Measurements from ENCODE around the gene PLK5.
A peak's percentile ranks its signal among the peaks of the same experiment; 100 is the strongest.

The PLK5 gene

GRCh38 chr19:1555487-1556389 is 31.9 kb downstream of the PLK5 start:
- no peak for DNase-seq (ENCODE audit: low spot score)

- DNase-seq (ENCODE audit: low spot score): no peak
These were observed 32.7 kb downstream of the PLK5 start for GRCh38 chr19:1556390-1557070.

DNA sequence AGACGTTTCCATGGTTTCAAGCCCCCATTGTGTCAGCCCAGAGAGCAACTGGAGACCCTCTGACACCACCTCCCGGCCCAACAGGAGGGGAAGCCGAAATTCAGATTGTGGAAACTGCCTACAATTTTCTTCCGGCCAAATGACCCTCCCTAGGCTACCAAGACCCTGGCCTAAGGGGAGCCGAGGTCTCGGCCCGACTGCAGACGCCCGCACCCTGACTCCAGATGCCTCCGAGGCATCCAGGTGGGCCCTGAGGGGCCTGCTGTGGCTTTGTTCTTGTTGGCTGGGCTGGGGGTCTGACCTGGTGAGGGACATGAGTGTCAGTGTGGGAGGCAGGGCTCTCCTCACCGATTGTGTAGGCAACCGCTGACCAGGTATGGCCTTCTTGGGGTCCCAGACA is 34.7 kb downstream of the PLK5 start:
- no peak for DNase-seq (ENCODE audit: low spot score)

- no peak for DNase-seq (ENCODE audit: low spot score)
These were observed 36.5 kb downstream of the PLK5 start for GRCh38 chr19:1560286-1560882.

GRCh38 chr19:1561236-1561842 is 37.5 kb downstream of the PLK5 start:
- DNase-seq (ENCODE audit: low spot score): no peak

GRCh38 chr19:1563251-1563650 is 39.4 kb downstream of the PLK5 start:
- DNase-seq (ENCODE audit: low spot score): no peak

DNA sequence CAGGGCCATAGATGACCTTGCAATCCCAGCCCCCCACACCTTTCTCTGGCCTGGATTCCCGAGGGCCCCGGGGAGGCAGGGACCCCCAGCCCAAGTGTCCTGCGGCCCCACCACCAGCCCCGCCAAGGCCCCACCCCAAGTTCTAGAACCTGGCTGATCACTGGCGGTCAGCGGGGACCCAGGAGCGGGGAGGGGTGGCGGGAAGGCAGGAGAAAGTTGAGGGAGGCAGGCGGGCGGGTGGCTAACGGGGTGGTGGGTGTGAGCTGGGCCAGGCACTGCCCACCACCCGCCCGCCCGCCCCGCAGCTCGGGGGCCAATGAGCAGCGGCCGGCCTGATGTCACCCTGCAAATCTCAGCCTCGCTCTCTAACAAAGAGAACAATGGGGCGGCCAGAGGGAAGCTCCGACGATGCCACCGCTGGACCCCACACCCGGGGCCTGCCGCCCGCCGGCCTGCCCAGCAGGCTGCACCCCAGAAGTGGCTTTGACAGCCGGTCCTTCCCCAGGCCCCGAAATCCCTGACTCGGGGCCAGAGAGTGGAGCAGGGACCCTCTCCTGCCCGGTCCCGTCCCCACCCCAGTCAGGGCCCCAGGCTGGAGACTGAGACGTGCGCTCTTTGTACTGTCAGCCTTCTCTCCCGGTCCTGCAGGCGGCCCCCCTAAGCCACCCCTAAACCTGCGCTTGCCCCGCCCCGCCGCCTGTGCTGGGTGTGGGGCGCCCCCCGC is 42.7 kb downstream of the PLK5 start:
- DNase-seq (ENCODE audit: low spot score): peak; percentile 90

DNA sequence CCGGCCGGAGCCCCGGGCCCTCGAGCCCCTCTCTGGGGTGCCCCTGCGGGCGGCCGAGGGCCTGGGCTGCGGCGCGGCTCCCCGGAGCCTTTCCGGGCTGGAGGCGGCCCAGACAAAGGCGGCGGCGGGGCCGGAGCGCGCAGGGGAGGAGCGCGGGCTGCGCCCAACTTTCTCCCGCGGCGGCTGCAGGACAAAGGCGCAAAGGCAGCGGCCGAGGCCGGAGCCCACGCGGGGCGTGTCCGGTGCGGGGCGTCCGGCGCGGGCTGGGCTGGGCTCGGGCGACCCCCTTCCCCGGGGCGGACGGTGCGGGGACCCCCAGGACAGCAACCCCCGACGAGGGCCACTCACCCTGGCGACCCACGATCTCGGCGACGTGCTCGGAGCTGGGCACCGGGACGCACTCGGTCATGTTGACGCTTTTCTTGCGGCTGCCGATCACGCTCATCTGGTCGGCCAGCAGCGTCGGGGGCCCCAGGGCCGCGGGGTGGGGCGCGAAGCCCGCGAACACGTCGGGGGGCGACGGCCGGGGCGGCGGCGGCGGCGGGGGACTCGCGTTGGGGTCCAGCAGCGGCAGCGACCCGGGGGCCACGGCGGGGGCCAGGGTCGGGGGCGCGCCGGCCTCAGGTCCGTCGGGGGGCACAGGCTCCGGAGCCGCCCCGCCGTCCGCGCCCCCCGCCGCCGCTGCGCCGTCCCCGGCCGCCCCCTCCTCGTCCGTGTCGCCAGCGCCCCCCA is 43.4 kb downstream of the PLK5 start:
- DNase-seq (ENCODE audit: low spot score): no peak

GRCh38 chr19:1567848-1568227 is 44.0 kb downstream of the PLK5 start:
- no peak for DNase-seq (ENCODE audit: low spot score)

- peak; percentile 53 for DNase-seq (ENCODE audit: low spot score)
These were observed 44.6 kb downstream of the PLK5 start, which contains the start of gene MEX3D for GRCh38 chr19:1568320-1569019. MEX3D (minus strand) TSS chr19:1568325; CDS start chr19:1568058, 267 bp downstream.

DNA sequence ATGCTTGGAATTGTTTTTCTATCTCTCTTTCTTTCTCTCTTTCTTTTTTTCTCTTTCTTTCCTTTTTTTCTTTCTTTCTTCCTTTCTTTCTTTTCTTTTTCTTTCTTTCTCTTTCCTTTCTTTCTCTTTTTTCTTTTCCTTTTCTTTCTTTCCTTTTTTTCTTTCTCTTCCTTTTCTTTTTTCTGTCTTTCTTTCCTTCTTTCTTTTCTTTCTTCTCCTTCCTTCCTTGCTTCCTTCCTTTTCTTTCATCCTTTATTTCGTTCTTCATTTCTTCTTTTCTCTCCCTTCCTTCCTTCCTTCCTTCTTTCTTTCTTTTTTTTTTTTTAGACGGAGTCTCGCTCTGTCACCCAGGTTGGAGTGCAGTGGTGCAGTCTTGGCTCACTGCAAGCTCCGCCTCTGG is 46.1 kb downstream of the PLK5 start:
- DNase-seq (ENCODE audit: low spot score): no peak

GRCh38 chr19:1570836-1571235 is 47.0 kb downstream of the PLK5 start:
- no peak for DNase-seq (ENCODE audit: low spot score)

DNA sequence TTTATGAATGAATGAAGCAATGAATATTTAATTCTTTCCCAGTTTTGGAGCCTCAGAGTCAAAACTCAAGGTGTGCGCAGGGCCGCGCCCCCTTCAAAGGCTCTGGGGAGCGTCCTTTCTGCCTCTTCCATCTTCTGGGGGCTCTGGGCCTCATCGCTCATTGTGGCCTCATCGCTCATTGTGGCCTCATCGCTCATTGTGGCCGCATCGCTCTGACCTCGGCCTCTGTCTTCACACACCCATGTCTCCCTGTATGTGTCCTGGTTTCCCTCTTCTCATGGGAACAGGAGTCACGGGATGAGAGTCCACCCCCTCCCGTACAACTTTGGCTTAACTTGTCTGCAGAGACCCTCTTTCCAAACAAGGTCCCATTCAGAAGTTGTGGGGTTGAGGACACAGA is 47.5 kb downstream of the PLK5 start:
- no peak for DNase-seq (ENCODE audit: low spot score)

DNA sequence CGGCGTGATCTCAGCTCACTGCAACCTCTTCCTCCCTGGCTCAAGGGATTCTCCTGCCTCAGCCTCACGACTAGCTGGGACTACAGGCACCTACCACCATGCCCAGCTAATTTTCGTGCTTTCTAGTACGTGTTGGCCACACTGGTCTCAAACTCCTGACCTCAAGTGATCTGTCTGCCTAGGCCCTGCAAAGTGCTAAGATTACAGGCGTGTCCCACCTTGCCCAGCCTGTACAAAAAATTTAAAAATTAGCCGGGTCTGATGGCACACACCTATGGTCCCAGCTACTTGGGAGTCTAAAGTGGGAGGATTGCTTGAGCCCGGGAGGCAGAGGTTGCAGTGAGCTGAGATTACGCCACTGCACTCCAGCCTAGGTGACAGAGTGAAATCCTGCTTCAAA is 48.9 kb downstream of the PLK5 start:
- DNase-seq (ENCODE audit: low spot score): no peak

- no peak for DNase-seq (ENCODE audit: low spot score)
These were observed 50.7 kb downstream of the PLK5 start for GRCh38 chr19:1574354-1575136.

- DNase-seq (ENCODE audit: low spot score): no peak
These were observed 51.7 kb downstream of the PLK5 start for GRCh38 chr19:1575323-1576241.

DNA sequence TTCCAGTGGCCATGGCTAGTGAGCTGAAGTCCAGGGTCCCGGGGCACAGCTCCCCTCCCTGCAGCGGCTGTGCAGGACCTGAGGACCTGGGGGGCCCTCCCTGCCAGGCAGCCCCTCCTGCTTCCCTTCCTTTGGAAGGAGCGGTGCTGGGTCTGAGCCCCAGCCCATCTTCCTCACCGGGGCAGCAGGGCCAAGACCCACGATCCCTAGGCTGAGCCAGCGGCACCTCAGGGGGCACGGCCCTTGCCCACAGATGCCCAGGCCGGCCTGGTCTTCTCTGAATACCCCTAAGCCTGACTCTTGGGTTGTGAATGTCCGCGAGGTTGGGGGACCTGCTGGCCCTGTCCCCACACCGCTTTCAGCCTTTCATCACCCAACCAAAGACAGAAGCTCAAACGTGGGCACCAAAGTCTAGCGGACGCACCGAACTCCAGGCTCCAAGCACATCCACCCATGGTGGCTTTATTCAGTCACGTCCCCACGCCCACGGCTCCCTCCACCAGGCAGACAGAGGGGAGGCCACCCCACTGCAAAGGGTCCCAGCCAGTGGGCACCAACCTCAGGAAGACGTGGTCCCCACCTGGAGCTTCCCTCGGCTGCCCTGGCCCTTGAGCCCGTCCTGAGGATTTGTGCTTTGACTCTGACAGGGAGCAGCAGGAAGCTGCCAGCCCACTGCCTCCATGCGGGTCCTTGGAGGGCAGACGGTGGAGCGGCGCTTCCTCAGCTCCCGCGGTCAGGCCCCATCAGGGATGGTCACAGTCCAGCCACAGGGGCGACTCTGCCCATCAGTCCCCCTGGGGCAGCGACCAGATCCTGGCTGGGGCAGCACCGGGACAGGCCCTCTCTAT is 52.6 kb downstream of the PLK5 start:
- DNase-seq (ENCODE audit: low spot score): no peak
